GM18505 (cell line): ENCODE data around the gene CMTR2.
"Not testable (repeated sequence)": the region's sequence is repeated elsewhere in the genome, so short reads cannot be mapped to it uniquely, and the experiment has no call there.

Source experiments
- ATAC-seq: cut with Tn5 transposase; IDR thresholded peaks from one replicate; pipeline ENCODE4 v1.9.1; 2021; ENCODE audit not compliant: unreplicated experiment
- POLR2A ChIP-seq: IDR thresholded peaks from 4 replicates; pipeline ENCODE4 v1.6.1; 2011; ENCODE audit warnings: borderline replicate concordance; ENCODE audit not compliant: insufficient read depth, insufficient read length; ENCODE audit errors: extremely low read depth

Gene CMTR2

GRCh38 chr16:71288890-71289731 is at the start of gene CMTR2:
Gene CMTR2 (minus strand): TSS chr16:71289402. CDS start chr16:71285920, 3,482 bp downstream.
- ATAC-seq: peak; percentile 93

GRCh38 chr16:71338632-71339031 is 49.4 kb upstream of the CMTR2 start:
- TF ChIP-seq POLR2A: no peak
- no peak for ATAC-seq

More at GRCh38 chr16:71288890-71289731, at the start of gene CMTR2:
- peak; percentile 95 for TF ChIP-seq POLR2A

GRCh38 chr16:71338193-71338592 is 49.0 kb upstream of the CMTR2 start:
- no peak for TF ChIP-seq POLR2A
- ATAC-seq: no peak

GRCh38 chr16:71337631-71338030 is 48.4 kb upstream of the CMTR2 start:
- no peak for TF ChIP-seq POLR2A

GRCh38 chr16:71328151-71328550 is 38.9 kb upstream of the CMTR2 start:
- ATAC-seq: no peak
- TF ChIP-seq POLR2A: no peak

More at GRCh38 chr16:71337631-71338030, 48.4 kb upstream of the CMTR2 start:
- ATAC-seq: no peak

GRCh38 chr16:71327720-71328119 is 38.5 kb upstream of the CMTR2 start:
- TF ChIP-seq POLR2A: no peak
- no peak for ATAC-seq

GRCh38 chr16:71319999-71320398 is 30.8 kb upstream of the CMTR2 start:
- ATAC-seq: no peak
- no peak for TF ChIP-seq POLR2A

- TF ChIP-seq POLR2A: no peak
- ATAC-seq: no peak
These were observed 26.1 kb upstream of the CMTR2 start for GRCh38 chr16:71315269-71315668.

GRCh38 chr16:71313591-71313990 is 24.4 kb upstream of the CMTR2 start:
- ATAC-seq: not testable (repeated sequence)

- no peak for TF ChIP-seq POLR2A
- ATAC-seq: no peak
These were observed 22.5 kb upstream of the CMTR2 start for GRCh38 chr16:71311553-71312158.

- no peak for TF ChIP-seq POLR2A
- no peak for ATAC-seq
These were observed 14.7 kb upstream of the CMTR2 start for GRCh38 chr16:71303938-71304337.

GRCh38 chr16:71297341-71297634 is 8.1 kb upstream of the CMTR2 start:
- TF ChIP-seq POLR2A: no peak
- ATAC-seq: no peak

GRCh38 chr16:71296584-71297340 is 7.6 kb upstream of the CMTR2 start:
- ATAC-seq: no peak
- TF ChIP-seq POLR2A: no peak

GRCh38 chr16:71295950-71296349 is 6.7 kb upstream of the CMTR2 start:
- no peak for ATAC-seq
- no peak for TF ChIP-seq POLR2A

- no peak for TF ChIP-seq POLR2A
- no peak for ATAC-seq
These were observed 4.7 kb upstream of the CMTR2 start for GRCh38 chr16:71293919-71294318.

GRCh38 chr16:71292095-71292494 is 2.9 kb upstream of the CMTR2 start:
- not testable (repeated sequence) for ATAC-seq
